Thoracic aorta (tissue), 2 donors: ENCODE measurements around the gene CDH20. TPM values are rescaled to one million over a fixed set of nuclear protein-coding genes. Genes with fewer than 3 reads are reported as not detected.

Experiments
- ATAC-seq: fragments of 150-250 bp; one replicate; pipeline ENCODE4 v1.8.0; 2017; ENCODE audit warnings: low read depth; ENCODE audit not compliant: insufficient number of reproducible peaks, low FRiP score
- DNase-seq: peaks from one replicate; pipeline ENCODE4 v3.0.0-alpha.2; 2020; ENCODE audit warnings: low spot score
- H3K27ac ChIP-seq, 2 donors: fragments of 200-600 bp; sonication (generic); 1 replicate in 1 of 2; 2 replicates in 1 of 2; pipeline ENCODE4 v1.5.1; 2016; ENCODE audit warnings: mild to moderate bottlenecking in 2 of 2, moderate library complexity in 2 of 2
- H3K27me3 ChIP-seq: fragments of 200-600 bp; sonication (generic); replicated peaks from 2 replicates; pipeline ENCODE4 v1.6.0; 2016; ENCODE audit warnings: mild to moderate bottlenecking; ENCODE audit not compliant: insufficient read depth
- H3K36me3 ChIP-seq: fragments of 200-600 bp; sonication (generic); one replicate; pipeline ENCODE4 v1.5.1; 2016
- H3K4me1 ChIP-seq, 2 donors: fragments of 200-600 bp; sonication (generic); 1 replicate in 1 of 2; 2 replicates in 1 of 2; pipeline versions ENCODE4 v1.5.1 to v1.6.0; 2016; ENCODE audit warnings: low read depth in 2 of 2, mild to moderate bottlenecking in 1 of 2; ENCODE audit not compliant: control insufficient read depth in 1 of 2
- H3K4me3 ChIP-seq: fragments of 200-600 bp; sonication (generic); 2 replicates; pipeline ENCODE4 v1.5.1; 2016; ENCODE audit warnings: mild to moderate bottlenecking
- H3K9me3 ChIP-seq: fragments of 200-600 bp; sonication (generic); 2 replicates; pipeline ENCODE4 v1.5.1; 2016
- CTCF ChIP-seq: fragments of 200-600 bp; sonication (generic); IDR thresholded peaks from one replicate; pipeline ENCODE4 v1.5.1; 2019; ENCODE audit warnings: antibody characterized with exemption
- total RNA-seq, 2 donors: library from RNA; depleted of rRNA; stranded (reverse); fragments of >200 nt; gene quantifications; one replicate each; pipeline versions ENCODE4 v1.1.0 to v1.2.3, GENCODE V29; 2016

Gene CDH20
- total RNA-seq, 2 donors from 2014 or later: 0.54 TPM; not detected in 1

- no peak for ATAC-seq
- H3K9me3 ChIP-seq: no peaks in the 10 kb centered on the region
- H3K27me3 ChIP-seq: no peaks in the 10 kb centered on the region
- H3K4me3 ChIP-seq: no peak overlapping the region
- TF ChIP-seq CTCF: no peak
- H3K4me1 ChIP-seq: no peaks in the 10 kb centered on the region
- H3K36me3 ChIP-seq: no peaks in the 10 kb centered on the region
- no peak overlapping the region for H3K27ac ChIP-seq
- no peak for DNase-seq
Observed at GRCh38 chr18:61371111-61371510, 37.9 kb downstream of the CDH20 start.

- TF ChIP-seq CTCF: no peak
- no peaks in the 10 kb centered on the region for H3K9me3 ChIP-seq
- ATAC-seq (no peak), DNase-seq (no peak)
- H3K4me1 ChIP-seq: no peaks in the 10 kb centered on the region
- no peaks in the 10 kb centered on the region for H3K27me3 ChIP-seq
- H3K4me3 ChIP-seq: no peak overlapping the region
- H3K36me3 ChIP-seq: no peaks in the 10 kb centered on the region
- no peak overlapping the region for H3K27ac ChIP-seq
Observed at GRCh38 chr18:61379827-61380226, 46.6 kb downstream of the CDH20 start.

GRCh38 chr18:61388010-61388409 is 54.8 kb downstream of the CDH20 start:
- no peak for ATAC-seq

GRCh38 chr18:61394983-61395382 is 61.8 kb downstream of the CDH20 start:
- no peak for TF ChIP-seq CTCF
- Histone ChIP-seq H3K4me1 (no peaks in the 10 kb centered on the region), H3K27me3 (no peaks in the 10 kb centered on the region), H3K36me3 (no peaks in the 10 kb centered on the region), H3K4me3 (no peak overlapping the region), H3K9me3 (no peaks in the 10 kb centered on the region), H3K27ac (no peak overlapping the region)
- ATAC-seq (no peak), DNase-seq (no peak)

More at GRCh38 chr18:61388010-61388409, 54.8 kb downstream of the CDH20 start:
- no peak for TF ChIP-seq CTCF
- no peaks in the 10 kb centered on the region for H3K4me1 ChIP-seq
- no peaks in the 10 kb centered on the region for H3K36me3 ChIP-seq
- no peak overlapping the region for H3K4me3 ChIP-seq
- H3K27ac ChIP-seq: no peak overlapping the region
- DNase-seq: no peak
- H3K27me3 ChIP-seq: no peaks in the 10 kb centered on the region
- no peaks in the 10 kb centered on the region for H3K9me3 ChIP-seq

GRCh38 chr18:61397222-61397621 is 64.0 kb downstream of the CDH20 start:
- ATAC-seq (no peak), DNase-seq (no peak)
- no peaks in the 10 kb centered on the region for H3K9me3 ChIP-seq
- no peak overlapping the region for H3K27ac ChIP-seq
- H3K36me3 ChIP-seq: no peaks in the 10 kb centered on the region
- H3K4me1 ChIP-seq: no peaks in the 10 kb centered on the region
- no peak overlapping the region for H3K4me3 ChIP-seq
- no peak for TF ChIP-seq CTCF
- no peaks in the 10 kb centered on the region for H3K27me3 ChIP-seq
